ENCODE data around the gene HYAL1. TPM values are rescaled to one million over a fixed set of nuclear protein-coding genes. Genes with fewer than 3 reads are reported as not detected.

The HYAL1 gene
- total RNA-seq, 1 donor from 2014 or later: 52.2 TPM

DNA sequence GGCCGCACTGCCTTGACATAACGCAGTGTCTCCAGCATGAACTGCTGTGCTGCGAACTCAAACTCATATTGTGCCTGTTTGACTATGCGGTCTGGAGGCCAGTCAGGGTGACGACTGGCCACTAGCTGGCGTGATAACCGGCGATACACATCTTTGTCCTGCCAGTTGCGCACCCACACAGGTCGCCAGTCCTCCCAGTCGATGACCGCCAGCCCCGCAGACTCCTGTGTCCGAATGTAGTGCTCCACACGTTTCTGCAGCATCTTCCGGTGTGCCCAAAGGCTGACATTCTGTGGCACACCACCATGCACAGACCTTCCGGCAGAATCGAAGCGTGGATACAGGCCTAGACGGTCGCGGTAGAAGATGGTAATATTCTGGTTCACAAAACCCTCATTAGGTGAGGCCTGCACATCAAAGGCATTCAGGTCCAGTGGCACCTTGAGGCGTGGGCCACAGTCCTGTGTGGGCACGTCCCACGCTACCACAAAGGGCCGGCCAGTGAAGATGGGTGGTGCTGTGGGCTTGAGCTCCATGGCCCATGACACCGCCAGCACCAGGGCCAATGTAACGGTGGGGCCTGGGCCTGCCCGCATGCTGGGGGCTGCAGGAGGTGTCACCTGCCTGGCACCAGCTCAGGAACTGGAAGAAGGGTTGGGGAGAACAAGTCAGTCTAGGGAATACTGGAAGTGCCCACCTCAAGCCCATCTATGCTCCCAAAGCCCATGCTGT lies 16.7 kb upstream of the HYAL1 start:
- TF ChIP-seq, protein P1, sequence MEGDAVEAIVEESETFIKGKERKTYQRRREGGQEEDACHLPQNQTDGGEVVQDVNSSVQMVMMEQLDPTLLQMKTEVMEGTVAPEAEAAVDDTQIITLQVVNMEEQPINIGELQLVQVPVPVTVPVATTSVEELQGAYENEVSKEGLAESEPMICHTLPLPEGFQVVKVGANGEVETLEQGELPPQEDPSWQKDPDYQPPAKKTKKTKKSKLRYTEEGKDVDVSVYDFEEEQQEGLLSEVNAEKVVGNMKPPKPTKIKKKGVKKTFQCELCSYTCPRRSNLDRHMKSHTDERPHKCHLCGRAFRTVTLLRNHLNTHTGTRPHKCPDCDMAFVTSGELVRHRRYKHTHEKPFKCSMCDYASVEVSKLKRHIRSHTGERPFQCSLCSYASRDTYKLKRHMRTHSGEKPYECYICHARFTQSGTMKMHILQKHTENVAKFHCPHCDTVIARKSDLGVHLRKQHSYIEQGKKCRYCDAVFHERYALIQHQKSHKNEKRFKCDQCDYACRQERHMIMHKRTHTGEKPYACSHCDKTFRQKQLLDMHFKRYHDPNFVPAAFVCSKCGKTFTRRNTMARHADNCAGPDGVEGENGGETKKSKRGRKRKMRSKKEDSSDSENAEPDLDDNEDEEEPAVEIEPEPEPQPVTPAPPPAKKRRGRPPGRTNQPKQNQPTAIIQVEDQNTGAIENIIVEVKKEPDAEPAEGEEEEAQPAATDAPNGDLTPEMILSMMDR (IDR thresholded peaks at IDR 0.05; ENCODE audit: borderline replicate concordance): peak; percentile 12
- peak overlapping the region; percentile 86 for H3K4me3 ChIP-seq

DNA sequence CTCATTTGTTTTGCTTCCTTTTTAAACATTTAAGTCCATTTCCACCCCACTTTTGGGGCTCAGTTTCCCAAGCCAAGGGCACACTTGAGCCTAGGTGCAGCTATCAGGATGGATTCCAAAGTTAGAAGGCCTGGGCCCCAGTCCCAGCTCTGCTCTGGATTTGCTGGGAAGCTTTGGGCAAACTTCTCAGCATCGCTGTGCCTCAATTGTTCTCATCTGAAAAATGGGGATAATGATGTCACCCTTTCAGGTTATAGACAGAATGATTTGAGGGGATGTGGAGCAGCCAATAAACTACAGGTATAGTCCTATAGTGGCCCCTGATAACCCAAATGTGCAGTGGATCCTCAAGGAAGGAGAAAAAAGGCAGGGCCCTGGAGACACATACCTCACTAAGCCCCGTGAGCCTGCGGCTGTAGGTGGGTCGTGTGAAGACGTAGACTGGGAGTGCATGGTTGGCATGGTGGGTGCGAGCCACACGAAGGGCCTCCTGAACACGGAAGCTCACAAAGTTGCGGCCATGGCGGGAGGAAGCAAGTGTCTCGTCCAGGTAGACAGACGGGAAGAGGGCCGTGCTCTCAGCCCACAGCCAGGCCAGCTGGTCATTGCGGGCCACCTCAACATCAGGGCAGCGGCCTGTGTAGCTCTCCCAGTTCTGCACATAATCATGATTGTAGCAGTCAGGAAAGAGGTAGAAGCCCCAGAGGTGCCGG lies 16.0 kb upstream of the HYAL1 start:
- Histone ChIP-seq H3K27ac (replicated peaks) (peak overlapping the region; percentile 99), H3K36me3 (peaks cover 45% of the 10 kb centered on the region), H3K9me3 (replicated peaks) (no peaks in the 10 kb centered on the region), H3K4me3 (peak overlapping the region; percentile 86), H3K27me3 (ENCODE audit: low read depth) (no peaks in the 10 kb centered on the region), H3K4me1 (peaks cover 97% of the 10 kb centered on the region)
- no peak for DNase-seq
- TF ChIP-seq, protein P1 (IDR thresholded peaks at IDR 0.05; ENCODE audit: borderline replicate concordance): no peak
- intact Hi-C loops (cut with micrococcal nuclease): no loop called here

More for the DNA sequence above, 16.7 kb upstream of the HYAL1 start:
- Histone ChIP-seq H3K4me1 (peaks cover 97% of the 10 kb centered on the region), H3K36me3 (peaks cover 45% of the 10 kb centered on the region), H3K27ac (replicated peaks) (peak overlapping the region; percentile 99), H3K9me3 (replicated peaks) (no peaks in the 10 kb centered on the region), H3K27me3 (ENCODE audit: low read depth) (no peaks in the 10 kb centered on the region)
- intact Hi-C loops (cut with micrococcal nuclease): no loop called here
- no peak for DNase-seq

DNA sequence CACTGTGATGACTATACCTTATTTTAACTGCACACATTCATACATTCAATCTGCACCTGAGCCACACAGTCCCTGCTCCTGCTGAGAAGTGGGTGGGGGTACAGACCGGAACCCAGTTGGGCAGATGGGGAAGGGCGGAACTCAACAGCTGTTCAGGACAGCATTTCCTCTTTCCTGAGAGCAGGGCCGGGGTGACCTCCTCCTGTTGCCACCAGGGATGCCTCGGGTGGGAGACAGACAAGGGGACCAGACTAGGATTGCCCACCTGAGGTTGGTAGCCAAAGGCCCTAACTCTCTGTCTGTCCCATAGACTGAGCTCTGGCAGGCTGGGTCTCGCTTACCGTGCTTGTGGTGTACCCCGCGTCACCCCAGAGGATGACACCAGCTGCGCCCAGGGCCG lies 15.2 kb upstream of the HYAL1 start:
- H3K27me3 ChIP-seq (ENCODE audit: low read depth): no peaks in the 10 kb centered on the region
- H3K27ac ChIP-seq (replicated peaks): peak overlapping the region; percentile 99
- peak overlapping the region; percentile 86 for H3K4me3 ChIP-seq
- H3K36me3 ChIP-seq: peaks cover 45% of the 10 kb centered on the region
- DNase-seq: no peak
- no peaks in the 10 kb centered on the region for H3K9me3 ChIP-seq (replicated peaks)
- intact Hi-C loops (cut with micrococcal nuclease): no loop called here
- H3K4me1 ChIP-seq: peaks cover 96% of the 10 kb centered on the region
- TF ChIP-seq, protein P1 (IDR thresholded peaks at IDR 0.05; ENCODE audit: borderline replicate concordance): no peak

DNA sequence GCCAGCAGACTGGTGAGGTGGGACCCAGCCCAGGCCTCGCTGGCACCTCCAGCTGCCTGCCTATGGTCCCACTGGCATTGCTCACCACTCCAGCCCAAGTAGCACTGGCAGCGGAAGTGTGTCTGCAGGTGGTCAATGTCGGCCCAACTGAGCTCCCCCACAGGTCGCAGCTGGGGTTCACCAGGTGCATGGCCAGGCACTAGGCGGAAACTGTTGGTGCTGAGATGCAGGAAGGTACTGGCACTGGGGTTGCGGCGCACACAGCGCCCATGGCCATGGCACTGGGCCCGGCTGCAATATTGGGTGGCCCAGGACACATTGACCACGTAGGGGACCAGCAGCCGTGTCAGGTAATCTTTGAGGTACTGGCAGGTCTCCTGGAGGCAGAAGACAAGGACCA lies 14.8 kb upstream of the HYAL1 start:
- intact Hi-C loops (cut with micrococcal nuclease): no loop called here
- H3K36me3 ChIP-seq: peaks cover 45% of the 10 kb centered on the region
- no peaks in the 10 kb centered on the region for H3K27me3 ChIP-seq (ENCODE audit: low read depth)
- H3K9me3 ChIP-seq (replicated peaks): no peaks in the 10 kb centered on the region
- peaks cover 92% of the 10 kb centered on the region for H3K4me1 ChIP-seq
- DNase-seq: no peak
- H3K27ac ChIP-seq (replicated peaks): peak overlapping the region; percentile 99
- TF ChIP-seq, protein P1 (IDR thresholded peaks at IDR 0.05; ENCODE audit: borderline replicate concordance): no peak
- H3K4me3 ChIP-seq: peak overlapping the region; percentile 86

DNA sequence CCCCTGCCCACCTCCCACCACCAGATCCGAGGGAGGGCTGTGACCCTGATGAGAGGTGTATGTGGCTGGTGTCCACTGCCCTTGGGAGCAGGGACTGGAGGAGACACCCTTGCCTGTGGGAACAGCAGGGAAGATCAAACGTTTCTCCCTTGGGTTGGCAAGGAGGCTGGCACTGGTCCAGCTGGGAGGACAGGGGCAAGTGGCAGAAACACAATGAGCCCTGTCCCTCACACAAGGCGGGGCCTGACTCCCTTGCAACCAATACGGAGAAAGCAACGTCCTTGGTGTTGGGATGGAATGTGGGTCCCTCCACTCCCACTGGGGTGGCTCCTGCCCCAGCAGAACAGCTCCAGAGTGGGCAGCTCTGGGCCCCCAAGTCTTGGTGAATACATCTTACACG lies 13.9 kb upstream of the HYAL1 start:
- Histone ChIP-seq H3K4me3 (peak overlapping the region; percentile 86), H3K27ac (replicated peaks) (peak overlapping the region; percentile 99), H3K4me1 (peaks cover 83% of the 10 kb centered on the region), H3K9me3 (replicated peaks) (no peaks in the 10 kb centered on the region), H3K27me3 (ENCODE audit: low read depth) (no peaks in the 10 kb centered on the region), H3K36me3 (peaks cover 45% of the 10 kb centered on the region)
- no peak for DNase-seq
- intact Hi-C loops (cut with micrococcal nuclease): no loop called here
- TF ChIP-seq, protein P1 (IDR thresholded peaks at IDR 0.05; ENCODE audit: borderline replicate concordance): no peak
